Measurements from ENCODE around the gene TRAM2.

Gene TRAM2

DNA sequence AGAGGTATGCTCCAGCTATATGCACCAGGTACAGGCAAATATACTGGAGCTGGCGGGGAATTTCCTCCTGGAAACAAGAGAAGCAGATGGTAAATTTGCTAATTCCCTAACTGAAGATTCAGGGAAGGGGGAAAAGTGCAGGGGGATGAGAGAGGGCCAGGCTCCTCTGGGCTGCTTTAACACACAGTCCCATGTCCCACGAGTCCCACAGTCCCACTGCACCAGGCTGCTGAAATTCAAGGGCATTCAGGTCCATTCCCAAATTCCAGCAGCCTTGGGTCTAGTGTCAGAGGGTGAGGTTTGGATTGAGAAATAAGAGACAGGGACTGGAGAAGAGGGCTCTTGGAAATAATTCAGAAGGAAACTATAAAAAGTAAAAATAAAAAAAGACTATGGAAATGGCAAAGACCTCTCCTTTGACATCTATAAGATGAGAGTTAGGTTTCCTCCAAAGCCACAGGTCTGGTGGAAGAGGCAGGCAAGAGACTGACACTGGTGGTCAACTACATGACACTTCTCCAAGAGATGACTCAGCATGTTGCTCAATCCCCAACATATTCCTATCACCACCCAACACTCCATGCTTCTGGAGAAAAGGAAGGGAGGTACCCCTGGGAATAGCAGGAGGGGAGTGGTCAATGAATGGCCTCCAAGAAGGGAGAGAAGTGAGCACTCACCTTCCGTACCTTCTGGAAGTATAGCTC is 69.2 kb downstream of the TRAM2 start:
- peaks cover 64 to 91% (median 79%) of the 10 kb centered on the region in 11 experiments for H3K36me3 ChIP-seq
- peak overlapping the region in 3 of 11 experiments; percentile 5 to 86 (median 29); a peak in 6 of 22 replicates for H3K27ac ChIP-seq

DNA sequence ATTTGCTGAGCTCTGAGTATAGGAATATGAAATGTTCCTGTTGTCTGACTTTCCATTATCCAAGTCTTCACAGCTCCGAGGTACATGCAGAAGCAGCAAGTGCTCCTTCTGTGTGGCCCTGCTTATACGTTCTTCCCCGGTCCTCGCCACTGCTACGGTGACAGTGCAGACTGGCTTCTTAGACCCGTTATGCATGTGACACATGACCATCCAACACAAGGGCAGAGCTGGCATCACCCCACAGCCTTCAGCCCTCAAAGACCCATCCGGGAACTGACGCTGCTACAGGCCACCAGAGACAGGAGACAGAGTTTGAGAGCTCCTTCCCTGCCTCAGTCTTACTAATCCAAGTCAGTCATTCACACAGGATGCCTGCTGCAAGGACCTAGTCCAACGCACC is 70.4 kb downstream of the TRAM2 start:
- Histone ChIP-seq H3K4me3 (no peak overlapping the region), H3K9ac (no peak overlapping the region), H3K9me3 (replicated peaks in 1 of 11) (no peaks in the 10 kb centered on the region), H4K20me1 (peaks cover 0 to 33% (median 0%) of the 10 kb centered on the region in 11 experiments; a peak in 3 of 22 replicates), H3K27ac (peak overlapping the region in 1 of 11 experiments; percentile 86; a peak in 1 of 22 replicates), H3K27me3 (no peaks in the 10 kb centered on the region), H3K4me1 (peaks cover 89 to 100% (median 99%) of the 10 kb centered on the region in 10 experiments), H3K4me2 (peak overlapping the region in 10 of 11 experiments; percentile 66 to 90 (median 83); a peak in 14 of 22 replicates), H3K36me3 (peaks cover 60 to 90% (median 81%) of the 10 kb centered on the region in 11 experiments)
- TF ChIP-seq Cebpa-rat (IDR thresholded peaks at IDR 0.05): no peak

More for the DNA sequence above, 69.2 kb downstream of the TRAM2 start:
- Histone ChIP-seq H3K9me3 (replicated peaks in 1 of 11) (no peaks in the 10 kb centered on the region), H3K4me3 (no peak overlapping the region), H3K4me1 (peaks cover 89 to 100% (median 100%) of the 10 kb centered on the region in 10 experiments), H3K27me3 (no peaks in the 10 kb centered on the region), H3K9ac (no peak overlapping the region), H4K20me1 (peaks cover 0 to 33% (median 0%) of the 10 kb centered on the region in 11 experiments; a peak in 3 of 22 replicates), H3K4me2 (peak overlapping the region; percentile 31 to 82 (median 62); a peak in 17 of 22 replicates)
- TF ChIP-seq Cebpa-rat (IDR thresholded peaks at IDR 0.05): no peak; a peak in 1 of 22 replicates

DNA sequence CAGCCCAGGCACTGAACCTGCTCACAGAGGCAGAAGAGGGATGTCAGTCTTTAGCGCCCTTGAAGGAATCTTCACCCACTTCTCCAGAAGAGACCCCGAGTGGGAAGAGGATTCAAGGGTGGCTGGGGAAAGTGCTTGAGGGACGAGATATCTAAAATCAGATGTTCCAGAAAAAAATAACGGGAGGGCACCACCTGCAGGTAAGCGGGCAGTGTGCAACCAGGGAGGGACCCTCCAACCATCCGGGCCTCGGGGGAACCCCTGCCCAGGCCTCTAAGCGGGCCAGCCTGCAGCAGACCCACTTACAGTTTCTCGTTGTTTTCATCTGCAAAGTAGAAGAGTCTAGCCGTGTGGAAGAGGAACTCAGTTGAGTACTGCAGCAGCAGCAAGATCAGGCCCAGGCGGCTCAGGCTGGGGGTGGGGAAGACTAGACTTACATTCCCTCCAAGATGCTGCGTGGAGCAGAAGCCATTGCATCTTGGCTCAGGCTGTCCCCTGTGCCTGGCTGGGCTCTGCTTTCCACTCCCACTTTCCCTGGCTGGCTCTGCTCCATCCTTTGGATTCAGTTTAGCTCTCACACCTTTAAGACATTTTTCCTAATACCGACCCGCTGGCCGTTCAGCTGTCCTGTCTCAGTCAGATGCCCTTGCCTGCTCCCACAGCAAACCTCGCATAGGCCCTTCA is 71.0 kb downstream of the TRAM2 start:
- peaks cover 54 to 85% (median 75%) of the 10 kb centered on the region in 11 experiments for H3K36me3 ChIP-seq
- no peaks in the 10 kb centered on the region for H3K9me3 ChIP-seq (replicated peaks in 1 of 11)
- H4K20me1 ChIP-seq: peaks cover 0 to 33% (median 0%) of the 10 kb centered on the region in 11 experiments; a peak in 3 of 22 replicates
- peak overlapping the region; percentile 66 to 90 (median 83); a peak in 18 of 22 replicates for H3K4me2 ChIP-seq
- H3K4me3 ChIP-seq: no peak overlapping the region
- no peaks in the 10 kb centered on the region for H3K27me3 ChIP-seq
- no peak for TF ChIP-seq Cebpa-rat (IDR thresholded peaks at IDR 0.05)
- H3K27ac ChIP-seq: peak overlapping the region in 2 of 11 experiments; percentile 57 to 86; a peak in 1 of 22 replicates
- H3K9ac ChIP-seq: no peak overlapping the region
- peaks cover 95 to 100% (median 99%) of the 10 kb centered on the region in 10 experiments for H3K4me1 ChIP-seq

DNA sequence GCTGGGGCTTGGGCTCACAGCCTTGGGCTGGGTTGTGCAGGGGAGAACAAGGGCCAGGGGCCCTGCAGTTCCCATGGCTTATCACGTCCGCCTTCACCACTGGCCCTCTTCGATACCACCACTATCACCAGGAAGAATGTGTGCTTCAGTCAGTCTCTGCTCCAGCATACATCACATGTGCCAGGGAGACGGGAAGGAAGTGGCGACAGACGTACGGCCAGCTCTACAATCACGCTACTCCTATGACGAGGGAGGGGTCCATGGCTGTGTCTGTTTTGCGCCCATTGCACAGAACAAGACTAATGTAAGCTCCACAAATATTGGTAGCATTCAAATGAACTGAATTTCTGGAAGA is 72.1 kb downstream of the TRAM2 start:
- H3K4me3 ChIP-seq: no peak overlapping the region; a peak in 1 of 20 replicates
- peak overlapping the region; percentile 66 to 90 (median 83) for H3K4me2 ChIP-seq
- H4K20me1 ChIP-seq: peaks cover 0 to 36% (median 0%) of the 10 kb centered on the region in 11 experiments; a peak in 3 of 22 replicates
- H3K36me3 ChIP-seq: peaks cover 49 to 80% (median 67%) of the 10 kb centered on the region in 11 experiments
- H3K4me1 ChIP-seq: peaks cover 95 to 100% (median 99%) of the 10 kb centered on the region in 10 experiments
- peak overlapping the region in 7 of 11 experiments; percentile 17 to 65 (median 39); a peak in 7 of 22 replicates for H3K9ac ChIP-seq
- H3K9me3 ChIP-seq (replicated peaks in 1 of 11): no peaks in the 10 kb centered on the region
- peak overlapping the region in 10 of 11 experiments; percentile 23 to 94 (median 59); a peak in 19 of 22 replicates for H3K27ac ChIP-seq
- no peak for TF ChIP-seq Cebpa-rat (IDR thresholded peaks at IDR 0.05)
- no peaks in the 10 kb centered on the region for H3K27me3 ChIP-seq

DNA sequence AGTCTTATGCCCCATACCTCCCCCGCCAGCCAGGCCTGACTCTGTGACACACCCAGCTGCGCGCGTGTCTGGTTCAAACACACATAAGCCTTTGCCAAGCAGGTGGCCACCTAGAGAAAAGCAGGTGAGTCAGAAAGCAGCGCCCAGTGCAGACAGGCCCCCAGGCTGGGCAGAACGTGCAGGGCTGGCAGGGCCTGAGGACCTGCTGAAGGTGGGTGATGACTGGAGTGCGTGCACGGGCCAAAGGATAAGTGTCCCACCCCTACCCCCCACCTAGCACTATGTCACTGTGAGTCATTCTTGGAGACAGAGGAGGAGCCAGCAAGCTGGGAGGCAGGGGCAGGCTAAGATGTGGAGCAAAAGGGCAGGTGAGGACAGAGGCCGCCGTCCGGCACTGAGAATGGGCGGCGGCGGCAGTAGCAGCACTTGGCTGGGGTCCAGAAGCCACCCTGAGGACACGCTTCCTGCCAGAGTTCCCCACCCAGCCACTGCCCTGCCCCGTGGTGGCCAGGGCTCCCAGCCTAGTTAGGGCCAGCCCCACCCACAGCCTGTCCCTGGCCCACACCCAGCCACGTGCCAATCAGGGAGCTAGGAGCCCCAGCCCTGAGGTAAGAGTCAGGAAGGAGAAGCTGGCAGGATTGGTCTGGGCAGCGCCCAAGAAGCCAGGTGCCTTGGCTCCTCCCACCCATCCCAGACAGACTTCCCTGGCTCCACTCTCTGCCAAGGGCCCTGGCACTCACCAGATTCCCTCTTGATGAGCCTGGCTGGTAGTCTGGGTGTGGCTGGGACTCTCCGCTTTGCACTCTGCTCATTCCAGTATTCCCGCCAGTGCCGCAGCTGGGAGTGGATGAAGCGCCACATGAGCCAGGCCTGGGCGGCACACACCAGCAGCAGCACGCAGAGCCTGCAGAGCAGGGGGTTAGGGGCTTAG is 72.7 kb downstream of the TRAM2 start:
- H3K36me3 ChIP-seq: peaks cover 49 to 74% (median 64%) of the 10 kb centered on the region in 11 experiments
- H4K20me1 ChIP-seq: peaks cover 0 to 37% (median 0%) of the 10 kb centered on the region in 11 experiments; a peak in 3 of 22 replicates
- peak overlapping the region in 4 of 10 experiments; percentile 9 to 14 (median 12); a peak in 1 of 20 replicates for H3K4me3 ChIP-seq
- no peak for TF ChIP-seq Cebpa-rat (IDR thresholded peaks at IDR 0.05)
- peaks cover 95 to 100% (median 99%) of the 10 kb centered on the region in 10 experiments for H3K4me1 ChIP-seq
- H3K27ac ChIP-seq: peak overlapping the region in 10 of 11 experiments; percentile 23 to 94 (median 59); a peak in 19 of 22 replicates
- H3K9me3 ChIP-seq (replicated peaks in 1 of 11): no peaks in the 10 kb centered on the region
- no peaks in the 10 kb centered on the region for H3K27me3 ChIP-seq
- H3K9ac ChIP-seq: peak overlapping the region; percentile 20 to 65 (median 39); a peak in 18 of 22 replicates
- H3K4me2 ChIP-seq: peak overlapping the region; percentile 66 to 90 (median 83)

DNA sequence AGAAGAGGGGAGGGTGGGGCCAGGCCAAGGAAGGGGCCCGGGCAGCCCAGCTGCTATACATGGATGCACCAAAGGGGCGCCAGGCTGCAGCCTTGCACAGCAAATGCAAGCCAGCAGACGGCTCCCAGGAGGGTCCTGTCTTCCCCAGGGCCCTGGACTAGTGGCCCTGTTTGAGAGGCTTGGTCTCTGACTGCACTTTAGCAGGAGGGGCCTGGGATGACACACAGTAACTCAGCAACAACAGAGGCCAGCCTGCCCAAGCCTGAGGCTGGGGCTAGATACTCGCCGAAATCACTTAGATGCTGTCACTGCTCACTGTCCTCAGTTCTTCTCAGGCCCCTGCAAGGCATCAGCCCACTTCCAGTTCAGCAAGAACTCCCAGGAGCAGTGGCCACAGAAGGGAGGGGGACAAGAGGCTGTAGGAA is 73.5 kb downstream of the TRAM2 start:
- Histone ChIP-seq H3K9me3 (replicated peaks in 1 of 11) (no peaks in the 10 kb centered on the region), H3K4me1 (peaks cover 95 to 100% (median 99%) of the 10 kb centered on the region in 10 experiments), H3K27ac (peak overlapping the region in 9 of 11 experiments; percentile 42 to 94 (median 61); a peak in 18 of 22 replicates), H3K4me3 (peak overlapping the region in 2 of 10 experiments; percentile 11 to 12; a peak in 1 of 20 replicates), H3K27me3 (no peaks in the 10 kb centered on the region), H4K20me1 (peaks cover 0 to 38% (median 0%) of the 10 kb centered on the region in 11 experiments; a peak in 3 of 22 replicates), H3K4me2 (peak overlapping the region; percentile 66 to 90 (median 83)), H3K9ac (peak overlapping the region in 10 of 11 experiments; percentile 20 to 65 (median 36); a peak in 15 of 22 replicates), H3K36me3 (peaks cover 46 to 67% (median 56%) of the 10 kb centered on the region in 11 experiments)
- no peak for TF ChIP-seq Cebpa-rat (IDR thresholded peaks at IDR 0.05)

DNA sequence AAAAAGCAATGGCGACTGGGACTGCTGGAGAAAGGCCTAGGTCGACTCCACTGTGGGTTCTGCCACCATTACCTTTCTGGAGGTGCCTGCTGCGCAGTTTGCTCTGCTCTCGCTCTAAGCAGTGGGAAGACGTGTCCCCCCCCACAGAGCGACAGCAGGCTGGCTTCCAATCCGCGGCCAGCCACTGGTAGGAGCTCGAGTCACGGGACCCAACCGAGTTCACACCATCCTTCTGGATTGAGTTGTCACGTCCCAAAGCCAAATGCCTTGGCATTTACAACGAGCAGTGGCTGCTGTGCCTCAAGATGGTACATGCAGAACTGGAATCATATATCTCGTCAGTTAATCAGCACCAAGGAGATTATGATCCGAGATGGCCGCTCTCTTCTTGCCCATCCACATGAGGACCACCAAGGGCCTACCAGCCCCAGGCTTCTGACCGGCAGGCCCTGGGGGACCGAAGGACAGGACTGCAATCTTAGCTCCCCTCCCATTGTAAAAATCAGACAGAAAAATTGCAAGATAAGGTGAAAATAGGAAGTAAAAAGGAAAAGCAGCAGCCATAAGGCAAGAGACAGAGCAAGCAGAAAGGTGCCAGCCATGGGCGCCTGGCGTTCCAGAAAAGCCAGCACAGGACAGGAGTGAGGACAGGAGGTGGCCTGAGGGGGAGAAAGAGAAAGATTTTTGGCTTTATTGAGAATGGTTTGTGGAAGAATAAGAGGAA is 74.4 kb downstream of the TRAM2 start:
- H3K4me3 ChIP-seq: no peak overlapping the region
- H3K4me2 ChIP-seq: peak overlapping the region; percentile 68 to 90 (median 83)
- peaks cover 38 to 58% (median 48%) of the 10 kb centered on the region in 11 experiments for H3K36me3 ChIP-seq
- peaks cover 95 to 100% (median 100%) of the 10 kb centered on the region in 10 experiments for H3K4me1 ChIP-seq
- peaks cover 0 to 42% (median 0%) of the 10 kb centered on the region in 11 experiments; a peak in 3 of 22 replicates for H4K20me1 ChIP-seq
- H3K9me3 ChIP-seq (replicated peaks in 1 of 11): no peaks in the 10 kb centered on the region
- TF ChIP-seq Cebpa-rat (IDR thresholded peaks at IDR 0.05): no peak
- peak overlapping the region in 6 of 11 experiments; percentile 7 to 64 (median 44); a peak in 10 of 22 replicates for H3K9ac ChIP-seq
- peak overlapping the region in 9 of 11 experiments; percentile 42 to 94 (median 61); a peak in 16 of 22 replicates for H3K27ac ChIP-seq
- no peaks in the 10 kb centered on the region for H3K27me3 ChIP-seq
